Mesendoderm (in vitro differentiated cells): ENCODE measurements around the gene TRPM1.

Source experiments
- DNase-seq: peaks from one replicate; pipeline ENCODE4 v3.0.0; 2013
- H2AK5ac ChIP-seq: 2 replicates; pipeline ENCODE4 v1.6.1; 2013; ENCODE audit warnings: low read length, inconsistent platforms
- H2BK120ac ChIP-seq: 2 replicates; pipeline ENCODE4 v1.6.1; 2013; ENCODE audit warnings: low read depth, mild to moderate bottlenecking, low read length, moderate library complexity, mixed read lengths
- H2BK15ac ChIP-seq: replicated peaks from 2 replicates; pipeline ENCODE4 v1.6.1; 2013; ENCODE audit warnings: low read depth, mild to moderate bottlenecking, moderate library complexity
- H2BK5ac ChIP-seq: 2 replicates; pipeline ENCODE4 v1.6.1; 2013; ENCODE audit warnings: low read length, inconsistent platforms
- H3K18ac ChIP-seq: 2 replicates; pipeline ENCODE4 v1.6.1; 2013; ENCODE audit warnings: mild to moderate bottlenecking, low read length, mixed read lengths
- H3K23ac ChIP-seq: one replicate; pipeline ENCODE4 v1.6.1; 2013; ENCODE audit warnings: low read length
- H3K27ac ChIP-seq: 2 replicates; pipeline ENCODE4 v1.5.1; 2013; ENCODE audit warnings: low read depth, mild to moderate bottlenecking, inconsistent platforms, low read length, moderate library complexity
- H3K27me3 ChIP-seq: 2 replicates; pipeline ENCODE4 v1.6.1; 2013; ENCODE audit warnings: low read length, control low read depth, mild to moderate bottlenecking, inconsistent platforms; ENCODE audit not compliant: insufficient read depth, poor library complexity
- H3K36me3 ChIP-seq: 2 replicates; pipeline ENCODE4 v1.6.1; 2013; ENCODE audit warnings: low read length, inconsistent platforms; ENCODE audit not compliant: control insufficient read depth, insufficient read depth
- H3K4ac ChIP-seq: one replicate; pipeline ENCODE4 v1.6.1; 2013; ENCODE audit warnings: low read depth, mild to moderate bottlenecking, low read length, moderate library complexity
- H3K4me1 ChIP-seq: 2 replicates; pipeline ENCODE4 v1.6.1; 2013; ENCODE audit warnings: low read depth, low read length, inconsistent platforms; ENCODE audit not compliant: control insufficient read depth
- H3K4me2 ChIP-seq: 2 replicates; pipeline ENCODE4 v1.6.1; 2013; ENCODE audit warnings: low read length
- H3K4me3 ChIP-seq: 2 replicates; pipeline ENCODE4 v1.5.1; 2013; ENCODE audit warnings: mild to moderate bottlenecking, low read length
- H3K56ac ChIP-seq: one replicate; pipeline ENCODE4 v1.6.1; 2013; ENCODE audit warnings: low read length
- H3K79me1 ChIP-seq: 2 replicates; pipeline ENCODE4 v1.6.1; 2013; ENCODE audit warnings: low read length, inconsistent platforms
- H3K79me2 ChIP-seq: 2 replicates; pipeline ENCODE4 v1.6.1; 2013; ENCODE audit warnings: mild to moderate bottlenecking, low read length; ENCODE audit not compliant: control insufficient read depth, insufficient read depth
- H3K9ac ChIP-seq: 2 replicates; pipeline ENCODE4 v1.6.1; 2013; ENCODE audit warnings: low read length, inconsistent platforms
- H4K5ac ChIP-seq: one replicate; pipeline ENCODE4 v1.6.1; 2013; ENCODE audit warnings: low read length
- H4K8ac ChIP-seq: one replicate; pipeline ENCODE4 v1.6.1; 2013; ENCODE audit warnings: low read depth, mild to moderate bottlenecking, control low read depth, low read length, moderate library complexity
- WGBS: extraction: QIAGEN DNeasy Blood & Tissue Kit; methylation state at CpG from one replicate; pipeline ENCODE4 v1.1.7; 2013; ENCODE audit warnings: low lambda C conversion rate, missing lambda C conversion rate; ENCODE audit not compliant: insufficient coverage; ENCODE audit errors: extremely low coverage; 5-methylcytosine and 5-hydroxymethylcytosine counted together

The TRPM1 gene

DNA sequence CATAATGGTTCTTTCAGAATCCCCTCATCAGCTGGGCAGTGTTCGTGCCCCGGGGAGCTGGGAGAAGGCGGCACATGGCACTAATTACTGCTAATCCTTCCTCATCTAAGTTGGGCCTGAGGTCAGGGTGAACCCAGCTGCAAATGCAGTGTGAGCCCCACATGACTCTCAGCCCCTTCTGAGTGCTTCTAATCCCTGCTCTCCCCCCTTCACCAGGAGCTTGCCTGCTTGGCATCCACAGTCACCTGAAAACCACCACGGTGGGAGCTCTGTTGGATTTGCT lies 455 bp upstream of the TRPM1 start:
- no CpG with 5 or more reads among the region's 4 CpGs for WGBS
- Histone ChIP-seq H2BK15ac (no peak overlapping the region), H2BK5ac (no peak overlapping the region), H4K5ac (no peak overlapping the region), H3K4me3 (no peak overlapping the region), H3K4ac (no peak overlapping the region), H3K27me3 (no peaks in the 10 kb centered on the region), H3K4me1 (no peaks in the 10 kb centered on the region), H2BK120ac (no peak overlapping the region), H3K79me1 (no peaks in the 10 kb centered on the region), H3K9ac (no peak overlapping the region), H3K23ac (no peak overlapping the region), H3K79me2 (no peaks in the 10 kb centered on the region), H3K36me3 (no peaks in the 10 kb centered on the region), H3K27ac (no peak overlapping the region), H2AK5ac (no peak overlapping the region), H3K18ac (no peak overlapping the region), H3K56ac (no peak overlapping the region), H3K4me2 (no peak overlapping the region), H4K8ac (no peak overlapping the region)
- DNase-seq: no peak

DNA sequence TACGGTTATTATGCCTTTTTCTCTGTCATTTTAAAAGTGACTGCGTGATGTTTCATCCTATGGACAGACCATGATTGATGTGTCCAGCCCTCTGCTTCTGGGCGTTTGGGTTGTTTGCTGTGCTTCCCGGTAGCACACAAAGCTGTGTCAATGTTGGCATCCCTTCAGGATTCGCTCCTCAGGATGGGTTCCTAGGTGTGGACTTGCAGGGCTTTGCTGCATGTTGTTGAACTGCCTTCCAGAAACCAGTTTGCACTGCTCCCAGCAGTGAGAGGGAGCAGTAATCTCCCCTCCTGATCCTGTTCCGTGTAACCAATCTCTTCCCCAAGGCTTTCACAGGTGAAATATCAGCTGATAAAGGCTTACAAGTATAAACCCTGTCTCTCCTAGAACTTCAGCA lies 787 bp downstream of the TRPM1 start:
- Histone ChIP-seq H3K27me3 (no peaks in the 10 kb centered on the region), H4K8ac (no peak overlapping the region), H2BK120ac (no peak overlapping the region), H2AK5ac (no peak overlapping the region), H3K27ac (no peak overlapping the region), H3K4me1 (no peaks in the 10 kb centered on the region), H4K5ac (no peak overlapping the region), H3K4me2 (no peak overlapping the region), H3K4me3 (no peak overlapping the region), H2BK15ac (no peak overlapping the region), H3K36me3 (no peaks in the 10 kb centered on the region), H2BK5ac (no peak overlapping the region), H3K9ac (no peak overlapping the region), H3K79me2 (no peaks in the 10 kb centered on the region), H3K23ac (no peak overlapping the region), H3K56ac (no peak overlapping the region), H3K18ac (no peak overlapping the region), H3K79me1 (no peaks in the 10 kb centered on the region), H3K4ac (no peak overlapping the region)
- no peak for DNase-seq
- WGBS: no CpG with 5 or more reads among the region's 6 CpGs

GRCh38 chr15:31098953-31099740 lies 2.4 kb downstream of the TRPM1 start:
- H3K27ac ChIP-seq: no peak overlapping the region
- no peaks in the 10 kb centered on the region for H3K79me1 ChIP-seq
- no peak overlapping the region for H3K4me2 ChIP-seq
- H3K4ac ChIP-seq: no peak overlapping the region
- H4K8ac ChIP-seq: no peak overlapping the region
- H2BK5ac ChIP-seq: no peak overlapping the region
- no peak overlapping the region for H3K4me3 ChIP-seq
- WGBS: no CpG with 5 or more reads among the region's 4 CpGs
- no peak overlapping the region for H2BK15ac ChIP-seq
- no peak overlapping the region for H2AK5ac ChIP-seq
- H3K4me1 ChIP-seq: no peaks in the 10 kb centered on the region
- no peak overlapping the region for H3K18ac ChIP-seq
- no peak overlapping the region for H3K9ac ChIP-seq
- H3K36me3 ChIP-seq: no peaks in the 10 kb centered on the region
- no peak overlapping the region for H4K5ac ChIP-seq
- H3K56ac ChIP-seq: no peak overlapping the region
- no peak overlapping the region for H2BK120ac ChIP-seq
- no peak for DNase-seq
- no peaks in the 10 kb centered on the region for H3K79me2 ChIP-seq
- H3K23ac ChIP-seq: no peak overlapping the region
- H3K27me3 ChIP-seq: no peaks in the 10 kb centered on the region

DNA sequence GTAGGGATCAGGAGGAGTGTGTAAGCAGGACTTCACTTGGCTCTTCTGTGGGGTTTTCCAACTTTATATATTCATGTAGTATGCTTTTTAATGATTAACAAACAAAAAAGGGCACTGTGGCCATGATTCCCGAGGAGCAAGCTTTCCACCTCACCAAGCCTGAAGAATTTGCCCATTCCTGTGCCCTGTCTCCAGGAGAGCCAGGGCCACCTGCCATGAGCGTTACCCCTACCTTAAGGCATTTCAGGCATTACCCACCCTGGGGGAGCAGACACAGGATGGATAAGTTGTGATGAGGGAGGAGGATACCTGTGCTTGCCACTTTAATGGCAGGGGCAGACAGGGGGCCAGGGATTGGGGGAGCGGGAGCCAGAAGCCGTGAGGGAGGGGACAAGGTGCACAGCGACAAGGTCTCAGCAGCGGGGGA lies 3.0 kb downstream of the TRPM1 start:
- H3K27ac ChIP-seq: no peak overlapping the region
- no peak overlapping the region for H3K56ac ChIP-seq
- H3K9ac ChIP-seq: no peak overlapping the region
- H2BK15ac ChIP-seq: no peak overlapping the region
- H3K27me3 ChIP-seq: no peaks in the 10 kb centered on the region
- no peak overlapping the region for H2BK120ac ChIP-seq
- no peaks in the 10 kb centered on the region for H3K79me2 ChIP-seq
- H2BK5ac ChIP-seq: no peak overlapping the region
- no peak overlapping the region for H3K4me3 ChIP-seq
- no peak for DNase-seq
- no CpG with 5 or more reads among the region's 6 CpGs for WGBS
- no peak overlapping the region for H2AK5ac ChIP-seq
- no peak overlapping the region for H3K23ac ChIP-seq
- H3K4ac ChIP-seq: no peak overlapping the region
- H4K8ac ChIP-seq: no peak overlapping the region
- no peaks in the 10 kb centered on the region for H3K79me1 ChIP-seq
- H3K36me3 ChIP-seq: no peaks in the 10 kb centered on the region
- H3K18ac ChIP-seq: no peak overlapping the region
- H3K4me1 ChIP-seq: no peaks in the 10 kb centered on the region
- H4K5ac ChIP-seq: no peak overlapping the region
- H3K4me2 ChIP-seq: no peak overlapping the region

DNA sequence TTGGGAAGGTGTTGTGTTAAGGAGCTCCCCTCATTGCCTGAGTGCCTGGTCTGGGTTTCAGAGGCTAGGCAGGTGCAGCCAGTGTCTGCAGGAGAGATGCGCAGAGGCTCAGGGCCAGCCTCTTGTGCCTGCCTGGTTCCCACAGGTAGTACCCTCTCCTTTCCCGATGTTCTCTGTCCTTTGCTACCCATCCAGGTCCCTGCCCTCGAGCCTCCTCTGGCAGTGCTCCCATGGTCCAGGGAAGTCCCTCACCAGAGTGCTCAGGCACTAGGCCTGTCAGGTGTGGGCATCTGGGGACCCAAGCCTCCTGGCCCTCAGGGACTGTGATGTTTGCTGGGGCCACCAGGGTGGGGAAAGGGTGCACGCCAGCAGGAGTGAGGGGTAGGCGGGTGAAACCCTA lies 5.0 kb downstream of the TRPM1 start:
- H3K79me2 ChIP-seq: no peaks in the 10 kb centered on the region
- H2BK5ac ChIP-seq: no peak overlapping the region
- no peak overlapping the region for H3K4me2 ChIP-seq
- no peaks in the 10 kb centered on the region for H3K4me1 ChIP-seq
- H4K8ac ChIP-seq: no peak overlapping the region
- no peak overlapping the region for H3K4ac ChIP-seq
- no peak overlapping the region for H3K9ac ChIP-seq
- no peaks in the 10 kb centered on the region for H3K27me3 ChIP-seq
- H3K36me3 ChIP-seq: no peaks in the 10 kb centered on the region
- no peak overlapping the region for H3K23ac ChIP-seq
- H3K27ac ChIP-seq: no peak overlapping the region
- no peak overlapping the region for H4K5ac ChIP-seq
- H3K18ac ChIP-seq: no peak overlapping the region
- no peak overlapping the region for H3K56ac ChIP-seq
- no peaks in the 10 kb centered on the region for H3K79me1 ChIP-seq
- no peak overlapping the region for H3K4me3 ChIP-seq
- no peak overlapping the region for H2AK5ac ChIP-seq
- H2BK15ac ChIP-seq: no peak overlapping the region
- DNase-seq: no peak
- no CpG with 5 or more reads among the region's 5 CpGs for whole genome bisulfite sequencing
- no peak overlapping the region for H2BK120ac ChIP-seq

- Histone ChIP-seq H3K36me3 (no peaks in the 10 kb centered on the region), H4K5ac (no peak overlapping the region), H3K9ac (no peak overlapping the region), H2BK15ac (no peak overlapping the region), H3K79me1 (no peaks in the 10 kb centered on the region), H2BK120ac (no peak overlapping the region), H2BK5ac (no peak overlapping the region), H4K8ac (no peak overlapping the region), H3K56ac (no peak overlapping the region), H3K4me2 (no peak overlapping the region), H3K4ac (no peak overlapping the region), H3K4me1 (no peaks in the 10 kb centered on the region), H3K23ac (no peak overlapping the region), H3K4me3 (no peak overlapping the region), H3K27me3 (no peaks in the 10 kb centered on the region), H2AK5ac (no peak overlapping the region), H3K27ac (no peak overlapping the region), H3K79me2 (no peaks in the 10 kb centered on the region), H3K18ac (no peak overlapping the region)
- no peak for DNase-seq
- no CpG with 5 or more reads among the region's 6 CpGs for whole genome bisulfite sequencing
These were observed 10.0 kb downstream of the TRPM1 start for GRCh38 chr15:31091481-31091880.
